ENCODE measurements around the gene NEDD4L. TPM values are rescaled to one million over a fixed set of nuclear protein-coding genes. Genes with fewer than 3 reads are reported as not detected.

The NEDD4L gene
- total and polyA plus RNA-seq, 10 of the 15 experiments (the other 5 are each of a cell fraction or from before 2014, with no cell fraction given), result 7.4 to 24.0 (median 17.7) TPM

DNA sequence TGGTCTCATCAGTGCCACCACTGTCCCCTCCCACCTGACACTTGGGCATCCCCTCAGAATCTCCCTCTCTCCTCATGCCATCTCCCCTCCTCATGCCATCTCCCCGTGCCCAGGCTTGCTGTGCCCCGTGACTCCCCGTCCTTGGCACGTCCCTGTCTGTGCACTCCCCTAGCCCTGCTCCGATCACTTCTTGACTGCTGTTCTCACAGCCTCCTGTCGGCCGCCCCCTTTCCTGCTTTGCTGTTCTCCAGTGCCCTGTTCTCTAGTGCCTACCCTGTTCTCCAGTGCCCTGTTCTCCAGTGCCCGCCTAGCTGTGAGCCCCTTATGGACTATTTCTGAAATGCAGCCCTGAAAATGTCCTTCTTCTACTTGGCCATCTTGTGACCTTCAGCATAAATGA lies 331.0 kb downstream of the NEDD4L start:
- 71% methylated on average over 8 of the region's 8 CpGs for WGBS (ENCODE audit: insufficient coverage, insufficient replicate concordance, low lambda C conversion rate, missing lambda C conversion rate)
- RAD21 ChIA-PET (ENCODE audit: unreplicated experiment), result no interaction called here
- Histone ChIP-seq H3K4me1 (ENCODE audit: control insufficient read depth, insufficient read depth, low read length) (no peaks in the 10 kb centered on the region), H3K36me3 (ENCODE audit: control insufficient read depth in 2 of 2, insufficient read depth in 2 of 2, low read length in 1 of 2) (no peaks in the 10 kb centered on the region; a peak in 2 of 4 replicates), H3K79me2 (ENCODE audit: control insufficient read depth, insufficient read depth, low read length) (no peaks in the 10 kb centered on the region), H3K9me3 (replicated peaks; ENCODE audit: control insufficient read depth, insufficient read depth, low read length) (no peaks in the 10 kb centered on the region), H3K4me3 (no peak overlapping the region), H3K9ac (ENCODE audit: control insufficient read depth, insufficient read depth, low read length) (no peak overlapping the region), H3K27me3 (replicated peaks in 1 of 2; ENCODE audit: control insufficient read depth in 2 of 2, insufficient read depth in 2 of 2, low read length in 1 of 2) (no peaks in the 10 kb centered on the region), H4K20me1 (ENCODE audit: control insufficient read depth, insufficient read depth) (no peaks in the 10 kb centered on the region), H3K27ac (ENCODE audit: control insufficient read depth, insufficient read depth) (no peak overlapping the region), H2AFZ (ENCODE audit: control insufficient read depth, low read depth, low read length) (no peak overlapping the region), H3K4me2 (ENCODE audit: control insufficient read depth, insufficient read depth) (no peak overlapping the region)
- intact Hi-C loops (cut with micrococcal nuclease; ENCODE audit: unreplicated experiment) (no loop called here), in situ Hi-C loops (cut with MboI) (no loop called here)
- DNase-seq (ENCODE audit: low read depth, low spot score), result no peak
- no TSS peak for BruUV-seq (replicated peaks)
- POLR2A ChIA-PET, result no interaction called here
- TF ChIP-seq ATF3 (IDR thresholded peaks at IDR 0.05; ENCODE audit: borderline replicate concordance, extremely low read depth, low read depth, low read length) (no peak), PBX3 (IDR thresholded peaks at IDR 0.05; ENCODE audit: insufficient replicate concordance, low read depth, low read length) (no peak), MLLT1 (IDR thresholded peaks at IDR 0.05) (no peak), CBX5 (IDR thresholded peaks at IDR 0.05; ENCODE audit: low read depth) (no peak), SUZ12 (IDR thresholded peaks at IDR 0.05; ENCODE audit: unreplicated experiment) (no peak), STAT3 (IDR thresholded peaks at IDR 0.05; ENCODE audit: low read depth, low read length) (no peak), MEF2A (IDR thresholded peaks at IDR 0.05; ENCODE audit: insufficient read depth, low read depth, low read length) (no peak), POU2F2 (IDR thresholded peaks at IDR 0.05; ENCODE audit: borderline replicate concordance, low read depth, low read length) (no peak), ATF7 (IDR thresholded peaks at IDR 0.05; ENCODE audit: low read depth) (no peak), FOS (IDR thresholded peaks at IDR 0.05; ENCODE audit: borderline replicate concordance, extremely low read depth, insufficient read length) (no peak), MTA3 (IDR thresholded peaks at IDR 0.05; ENCODE audit: borderline replicate concordance, low read length) (no peak)
- TF ChIP-seq, protein P1, sequence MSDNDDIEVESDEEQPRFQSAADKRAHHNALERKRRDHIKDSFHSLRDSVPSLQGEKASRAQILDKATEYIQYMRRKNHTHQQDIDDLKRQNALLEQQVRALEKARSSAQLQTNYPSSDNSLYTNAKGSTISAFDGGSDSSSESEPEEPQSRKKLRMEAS (IDR thresholded peaks at IDR 0.05; ENCODE audit: low read depth, low read length), result no peak
- TF ChIP-seq, protein P2, sequence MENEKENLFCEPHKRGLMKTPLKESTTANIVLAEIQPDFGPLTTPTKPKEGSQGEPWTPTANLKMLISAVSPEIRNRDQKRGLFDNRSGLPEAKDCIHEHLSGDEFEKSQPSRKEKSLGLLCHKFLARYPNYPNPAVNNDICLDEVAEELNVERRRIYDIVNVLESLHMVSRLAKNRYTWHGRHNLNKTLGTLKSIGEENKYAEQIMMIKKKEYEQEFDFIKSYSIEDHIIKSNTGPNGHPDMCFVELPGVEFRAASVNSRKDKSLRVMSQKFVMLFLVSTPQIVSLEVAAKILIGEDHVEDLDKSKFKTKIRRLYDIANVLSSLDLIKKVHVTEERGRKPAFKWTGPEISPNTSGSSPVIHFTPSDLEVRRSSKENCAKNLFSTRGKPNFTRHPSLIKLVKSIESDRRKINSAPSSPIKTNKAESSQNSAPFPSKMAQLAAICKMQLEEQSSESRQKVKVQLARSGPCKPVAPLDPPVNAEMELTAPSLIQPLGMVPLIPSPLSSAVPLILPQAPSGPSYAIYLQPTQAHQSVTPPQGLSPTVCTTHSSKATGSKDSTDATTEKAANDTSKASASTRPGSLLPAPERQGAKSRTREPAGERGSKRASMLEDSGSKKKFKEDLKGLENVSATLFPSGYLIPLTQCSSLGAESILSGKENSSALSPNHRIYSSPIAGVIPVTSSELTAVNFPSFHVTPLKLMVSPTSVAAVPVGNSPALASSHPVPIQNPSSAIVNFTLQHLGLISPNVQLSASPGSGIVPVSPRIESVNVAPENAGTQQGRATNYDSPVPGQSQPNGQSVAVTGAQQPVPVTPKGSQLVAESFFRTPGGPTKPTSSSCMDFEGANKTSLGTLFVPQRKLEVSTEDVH (IDR thresholded peaks at IDR 0.05; ENCODE audit: low read depth, partially characterized antibody), result no peak
- CTCF ChIA-PET, result no interaction called here
- no peak for ATAC-seq
- FAIRE-seq, result no peak
- SMC1A ChIA-PET (ENCODE audit: uncharacterized antibody, unreplicated experiment), result no interaction called here
